Measurements from ENCODE around the gene CHCHD6.

Gene CHCHD6

GRCh38 chr3:126982471-126983175 is 278.6 kb downstream of the CHCHD6 start, which contains the start of gene PLXNA1:
Gene PLXNA1, plus strand, starts transcription at chr3:126983115. Its CDS starts 5,479 bp downstream, at chr3:126988594.
- DNase-seq, result peak; percentile 80

- DNase-seq, result no peak
These were observed 279.2 kb downstream of the CHCHD6 start for GRCh38 chr3:126983276-126983652.

- DNase-seq, result peak; percentile 29
These were observed 279.8 kb downstream of the CHCHD6 start for GRCh38 chr3:126983653-126984390.

- DNase-seq, result no peak
These were observed 280.5 kb downstream of the CHCHD6 start for GRCh38 chr3:126984391-126985131.

GRCh38 chr3:126985132-126985985 is 281.3 kb downstream of the CHCHD6 start:
- no peak for DNase-seq

- DNase-seq, result no peak
These were observed 282.0 kb downstream of the CHCHD6 start for GRCh38 chr3:126986001-126986400.

GRCh38 chr3:126987129-126987528 is 283.1 kb downstream of the CHCHD6 start:
- DNase-seq, result no peak

- DNase-seq, result no peak
These were observed 283.6 kb downstream of the CHCHD6 start for GRCh38 chr3:126987596-126987995.

GRCh38 chr3:126988451-126989021 is 284.5 kb downstream of the CHCHD6 start:
- no peak for DNase-seq

GRCh38 chr3:126989316-126990023 is 285.4 kb downstream of the CHCHD6 start:
- DNase-seq, result no peak

GRCh38 chr3:126990024-126990700 is 286.1 kb downstream of the CHCHD6 start:
- DNase-seq, result no peak

GRCh38 chr3:126990890-126991289 is 286.9 kb downstream of the CHCHD6 start:
- DNase-seq, result no peak

- no peak for DNase-seq
These were observed 287.5 kb downstream of the CHCHD6 start for GRCh38 chr3:126991366-126992200.

- no peak for DNase-seq
These were observed 288.2 kb downstream of the CHCHD6 start for GRCh38 chr3:126992216-126992615.

- DNase-seq, result no peak
These were observed 288.7 kb downstream of the CHCHD6 start for GRCh38 chr3:126992776-126993175.

- no peak for DNase-seq
These were observed 289.4 kb downstream of the CHCHD6 start for GRCh38 chr3:126993436-126993835.

- DNase-seq, result no peak
These were observed 290.7 kb downstream of the CHCHD6 start for GRCh38 chr3:126994661-126995245.

- DNase-seq, result no peak
These were observed 291.3 kb downstream of the CHCHD6 start for GRCh38 chr3:126995254-126995780.

- no peak for DNase-seq
These were observed 292.0 kb downstream of the CHCHD6 start for GRCh38 chr3:126995926-126996512.

Data from fibroblast of skin of back (primary cell).